ENCODE results near the gene CTSC.

- TF ChIP-seq CTCF (IDR thresholded peaks at IDR 0.05) (no peak), POLR2AphosphoS5 (IDR thresholded peaks at IDR 0.05; ENCODE audit: insufficient read depth in 1 of 2, low read depth in 1 of 2) (no peak), POLR2A (IDR thresholded peaks at IDR 0.05) (no peak)
These were observed 45.2 kb downstream of the CTSC start for GRCh38 chr11:88292171-88292843.
